A549 (cell line): Measurements from ENCODE around the gene F11R. TPM values are rescaled to one million over a fixed set of nuclear protein-coding genes. Genes with fewer than 3 reads are reported as not detected.
"Not testable (repeated sequence)": the region's sequence is repeated elsewhere in the genome, so short reads cannot be mapped to it uniquely, and the experiment has no call there.

Experiments
- ATAC-seq, 2 experiments: fragments of 200-7000 bp in 1 of 2; fragments of >200 bp in 1 of 2; cut with Nextera tagmentation in 1 of 2; cut with Tn5 transposase in 1 of 2; 3 replicates each; pipeline versions ENCODE4 v1.8.0 to v1.9.1; 2018 to 2020; ENCODE audit warnings: mild to moderate bottlenecking in 1 of 2, moderate library complexity in 1 of 2
- CTCF ChIA-PET: fragments of 300-600 bp; sonication (Branson Sonifier 250); formaldehyde crosslinking; extraction: SDS; loops from one replicate; lab custom pipeline; 2021; ENCODE audit warnings: antibody characterized with exemption, inconsistent platforms; lab: Yijun Ruan, JAX
- POLR2A ChIA-PET: fragments of 350-600 bp; formaldehyde crosslinking; extraction: SDS; loops from one replicate; lab custom pipeline; 2021; ENCODE audit warnings: antibody characterized with exemption, inconsistent platforms; lab: Yijun Ruan, JAX
- DNase-seq, 2 experiments: peaks; one replicate each; pipeline versions ENCODE4 v3.0.0 to v3.0.0-alpha.2; 2011 to 2016; ENCODE audit warnings: low read depth in 1 of 2, low spot score in 1 of 2
- FAIRE-seq: peaks from 2 replicates; lab custom pipeline; 2011; peaks lifted over from hg19 to GRCh38; lab: Jason Lieb, UNC
- H3K27ac ChIP-seq, 2 experiments: fragments of >200 bp; sonication (Bioruptor Twin); formaldehyde crosslinking; 3 replicates each; pipeline ENCODE4 v1.5.1; 2016 to 2017
- H3K4me1 ChIP-seq: fragments of >200 bp; sonication (Bioruptor Twin); formaldehyde crosslinking; 3 replicates; pipeline ENCODE4 v1.6.1; 2016
- H3K4me2 ChIP-seq: fragments of >200 bp; sonication (Bioruptor Twin); formaldehyde crosslinking; 3 replicates; pipeline ENCODE4 v1.6.1; 2016
- H3K4me3 ChIP-seq: fragments of >200 bp; sonication (Bioruptor Twin); formaldehyde crosslinking; 3 replicates; pipeline ENCODE4 v1.5.1; 2016
- H3K9me3 ChIP-seq: fragments of >200 bp; sonication (Bioruptor Twin); formaldehyde crosslinking; 3 replicates; pipeline ENCODE4 v1.6.1; 2016
- BCL3 ChIP-seq: fragments of >200 bp; sonication (Bioruptor Twin); formaldehyde crosslinking; IDR thresholded peaks from 3 replicates; pipeline ENCODE4 v1.6.1; 2016
- CBX2 ChIP-seq: fragments of 200-600 bp; sonication (generic); IDR thresholded peaks from 2 replicates; pipeline ENCODE4 v1.6.1; 2016; ENCODE audit warnings: low read depth, mild to moderate bottlenecking, borderline replicate concordance
- CEBPB ChIP-seq, 2 experiments: fragments of >200 bp in 1 of 2; sonication (Bioruptor Twin) in 1 of 2; formaldehyde crosslinking in 1 of 2; IDR thresholded peaks; 2 replicates each; pipeline ENCODE4 v1.6.1; 2012 to 2016
- CTCF ChIP-seq: fragments of >200 bp; sonication (Bioruptor Twin); formaldehyde crosslinking; IDR thresholded peaks from 3 replicates; pipeline ENCODE4 v1.5.1; 2016
- EHF ChIP-seq: fragments of 250-450 bp; sonication (Bioruptor Pico); IDR thresholded peaks from 2 replicates; pipeline ENCODE4 v1.5.0; 2020; ENCODE audit warnings: mild to moderate bottlenecking
- FOSL2 ChIP-seq, 2 experiments: fragments of 450-650 bp in 1 of 2; fragments of >200 bp in 1 of 2; sonication (Bioruptor Twin) in 1 of 2; formaldehyde crosslinking; IDR thresholded peaks; 2 replicates each; pipeline versions ENCODE4 v1.5.0 to v1.6.1; 2016 to 2020; ENCODE audit warnings: mild to moderate bottlenecking in 1 of 2, moderate library complexity in 1 of 2
- FOXS1 ChIP-seq: fragments of 250-450 bp; sonication (Bioruptor Pico); IDR thresholded peaks from 2 replicates; pipeline ENCODE4 v1.5.0; 2020; ENCODE audit warnings: mild to moderate bottlenecking, moderate library complexity
- HEYL ChIP-seq: fragments of 250-450 bp; sonication (Bioruptor Pico); IDR thresholded peaks from 2 replicates; pipeline ENCODE4 v1.8.0; 2021; ENCODE audit warnings: mild to moderate bottlenecking, moderate library complexity
- HOXA7 ChIP-seq: fragments of 250-450 bp; sonication (Bioruptor Pico); IDR thresholded peaks from 2 replicates; pipeline ENCODE4 v1.5.0; 2020; ENCODE audit warnings: mild to moderate bottlenecking, moderate library complexity
- JUNB ChIP-seq: fragments of >200 bp; sonication (Bioruptor Twin); formaldehyde crosslinking; IDR thresholded peaks from 2 replicates; pipeline ENCODE4 v1.6.1; 2016
- KDM1A ChIP-seq: fragments of 200-600 bp; sonication (generic); IDR thresholded peaks from 2 replicates; pipeline ENCODE4 v1.6.1; 2016; ENCODE audit warnings: low read depth, mild to moderate bottlenecking
- PHF8 ChIP-seq: fragments of 200-600 bp; sonication (generic); IDR thresholded peaks from 2 replicates; pipeline ENCODE4 v1.6.1; 2016; ENCODE audit warnings: low read depth, mild to moderate bottlenecking, antibody characterized with exemption, moderate library complexity, borderline replicate concordance
- RAD21 ChIP-seq, 2 experiments: fragments of >200 bp in 1 of 2; sonication (Bioruptor Twin) in 1 of 2; formaldehyde crosslinking in 1 of 2; IDR thresholded peaks in 1 of 2; conservative IDR thresholded peaks in 1 of 2; 2 replicates in 1 of 2; 3 replicates in 1 of 2; pipeline ENCODE4 v1.6.1; 2012 to 2018; ENCODE audit warnings: inconsistent platforms in 1 of 2
- RARB ChIP-seq: fragments of 250-450 bp; sonication (Bioruptor Pico); IDR thresholded peaks from 2 replicates; pipeline ENCODE4 v1.8.0; 2021; ENCODE audit warnings: mild to moderate bottlenecking, moderate library complexity
- RNF2 ChIP-seq: fragments of 200-600 bp; sonication (generic); IDR thresholded peaks from 2 replicates; pipeline ENCODE4 v1.6.1; 2016; ENCODE audit warnings: low read depth, mild to moderate bottlenecking, antibody characterized with exemption, moderate library complexity, borderline replicate concordance
- SMC3 ChIP-seq: fragments of >200 bp; sonication (Bioruptor Twin); formaldehyde crosslinking; IDR thresholded peaks from 3 replicates; pipeline ENCODE4 v1.6.1; 2018; ENCODE audit warnings: inconsistent platforms
- TP53 ChIP-seq: fragments of 250-450 bp; sonication (Bioruptor Pico); IDR thresholded peaks from 2 replicates; pipeline ENCODE4 v1.5.0; 2021; ENCODE audit warnings: mild to moderate bottlenecking, moderate library complexity
- USF2 ChIP-seq: fragments of 450-650 bp; IDR thresholded peaks from 2 replicates; pipeline ENCODE4 v1.6.1; 2014; ENCODE audit warnings: antibody characterized with exemption
- ZSCAN20 ChIP-seq: fragments of 250-450 bp; sonication (Bioruptor Pico); IDR thresholded peaks from 2 replicates; pipeline ENCODE4 v1.8.0; 2022; ENCODE audit warnings: mild to moderate bottlenecking, moderate library complexity
- WGBS: methylation state at CpG from one replicate; pipeline ENCODE4 v1.1.6; 2017; ENCODE audit errors: missing lambda C conversion rate; 5-methylcytosine and 5-hydroxymethylcytosine counted together
- polyA plus RNA-seq, 4 experiments: library from polyadenylated mRNA; depleted of rRNA in 3 of 4; stranded (reverse); fragments of >200 nt; fragmentation: RNase III in 1 of 4; extraction: RNeasy Plus Mini Kit Qiagen cat#74134 plus additional on column Dnase treatment in 1 of 4; gene quantifications; 2 replicates in 3 of 4; 3 replicates in 1 of 4; pipeline ENCODE4 v1.2.3, GENCODE V29; 2011 to 2017

Gene F11R
- polyA plus RNA-seq, 2 of the 4 experiments (the other 2 are of a cell fraction), result 30.3 to 62.0 TPM

- 61% methylated on average over 3 of the region's 3 CpGs for WGBS
- POLR2A ChIA-PET, result interaction anchor here (2.7 kb wide), 1 partner anchor 25 kb away, joined by 16 read pairs; the partner anchor contains the start of gene F11R
- H3K4me2 ChIP-seq, result peak overlapping the region; percentile 29
- no peak overlapping the region for H3K4me3 ChIP-seq
- H3K4me1 ChIP-seq, result peaks cover 28% of the 10 kb centered on the region
- CTCF ChIA-PET, result interaction anchor here (1.2 to 11.1 kb wide), 6 partner anchors 17 to 101 kb away, joined by 3 to 176 read pairs (median 8); partner anchors contain the start of genes F11R, KLHDC9 and USF1
- FAIRE-seq (no peak), DNase-seq (peak; percentile 30 to 76), ATAC-seq (peak; percentile 69 to 72; a peak in 5 of 6 replicates)
- H3K27ac ChIP-seq, result peak overlapping the region; percentile 39 to 77
- TF ChIP-seq RNF2 (no peak), BCL3 (no peak), USF2 (no peak), HOXA7 (CRISPR knock-in tag) (no peak), FOXS1 (CRISPR knock-in tag) (no peak), RARB (CRISPR knock-in tag) (no peak), TP53 (no peak), FOSL2 (IDR thresholded peaks at IDR 0.05) (0 out of 2 replicates have a peak, but pooled peaks have one; percentile 30), FOSL2 (CRISPR knock-in tag; IDR thresholded peaks at IDR 0.05) (peak; percentile 78), KDM1A (no peak), ZSCAN20 (CRISPR knock-in tag) (no peak), CBX2 (no peak), PHF8 (no peak), HEYL (no peak), JUNB (0 out of 2 replicates have a peak, but pooled peaks have one; percentile 23)
- no peaks in the 10 kb centered on the region for H3K9me3 ChIP-seq
Observed at GRCh38 chr1:160996178-160996577, 24.8 kb downstream of the F11R start.

GRCh38 chr1:160993544-160994193, 27.3 kb downstream of the F11R start:
- DNase-seq, result peak; percentile 25 to 66
- no peak overlapping the region for H3K4me3 ChIP-seq
- FAIRE-seq, result no peak
- H3K27ac ChIP-seq, result no peak overlapping the region
- WGBS, result 78% methylated on average over 14 of the region's 14 CpGs
- ATAC-seq, result peak; percentile 56 to 60
- POLR2A ChIA-PET, result interaction anchor here (0.7 kb wide), 1 partner anchor 141 kb away, joined by 5 read pairs; no protein-coding TSS in a partner anchor
- TF ChIP-seq CTCF, result peak; percentile 65
- TF ChIP-seq SMC3, result peak; percentile 70
- TF ChIP-seq EHF, result no peak
- peak; percentile 67 to 71 for TF ChIP-seq RAD21 (conservative IDR thresholded peaks at IDR 0.05 in 1 of 2, IDR thresholded peaks at IDR 0.05 in 1 of 2)
- TF ChIP-seq CEBPB (IDR thresholded peaks at IDR 0.05), result peak in 1 of 2 experiments; percentile 50; a peak in 1 of 4 replicates
- no peaks in the 10 kb centered on the region for H3K9me3 ChIP-seq
- H3K4me2 ChIP-seq, result no peak overlapping the region
- CTCF ChIA-PET, result interaction anchor here (0.6 to 11.1 kb wide), 13 partner anchors 10 to 432 kb away, joined by 3 to 176 read pairs (median 4); partner anchors contain the start of gene KLHDC9
- peaks cover 36% of the 10 kb centered on the region for H3K4me1 ChIP-seq

GRCh38 chr1:160992036-160992435, 28.9 kb downstream of the F11R start:
- 80% methylated on average over 4 of the region's 4 CpGs for WGBS
- H3K4me2 ChIP-seq, ATAC-seq, FAIRE-seq, H3K27ac ChIP-seq, DNase-seq, H3K4me3 ChIP-seq, H3K9me3 ChIP-seq: not testable (repeated sequence)
- ChIA-PET POLR2A (interaction anchor here (1.0 kb wide), 1 partner anchor 106 kb away, joined by 3 read pairs; no protein-coding TSS in a partner anchor), CTCF (interaction anchor here (0.6 to 11.1 kb wide), 7 partner anchors 13 to 265 kb away, joined by 3 to 176 read pairs (median 15); partner anchors contain the start of genes F11R and KLHDC9)
- H3K4me1 ChIP-seq, result peaks cover 29% of the 10 kb centered on the region
